GM12801 (cell line): ENCODE data around the gene ASB6.

Experiments
- CTCF ChIP-seq: IDR thresholded peaks from one replicate; pipeline ENCODE4 v1.5.1; 2011; ENCODE audit warnings: control low read depth; ENCODE audit not compliant: insufficient read length; ENCODE audit errors: extremely low read depth

The ASB6 gene

DNA sequence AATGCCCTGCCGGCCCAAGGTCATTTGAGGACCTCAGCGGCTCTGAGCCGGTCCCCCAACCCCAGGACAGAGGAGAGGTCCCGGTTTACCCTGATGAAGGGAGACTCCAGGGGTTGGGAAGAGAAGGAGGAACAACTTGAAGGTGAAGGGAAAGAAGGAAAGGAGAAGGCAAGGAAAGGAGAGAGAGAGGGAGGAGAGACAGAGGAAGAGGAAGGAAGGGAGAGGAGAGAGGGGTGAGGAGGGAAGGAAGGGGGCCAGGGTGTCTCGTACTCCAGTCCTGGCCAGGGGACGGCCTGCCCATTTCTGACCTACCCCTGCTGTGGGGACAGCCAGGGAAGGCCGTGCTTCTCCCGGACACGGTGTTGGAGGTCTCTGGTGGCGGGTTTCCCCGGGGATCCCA, 25.4 kb upstream of the ASB6 start:
- TF ChIP-seq CTCF = no peak

DNA sequence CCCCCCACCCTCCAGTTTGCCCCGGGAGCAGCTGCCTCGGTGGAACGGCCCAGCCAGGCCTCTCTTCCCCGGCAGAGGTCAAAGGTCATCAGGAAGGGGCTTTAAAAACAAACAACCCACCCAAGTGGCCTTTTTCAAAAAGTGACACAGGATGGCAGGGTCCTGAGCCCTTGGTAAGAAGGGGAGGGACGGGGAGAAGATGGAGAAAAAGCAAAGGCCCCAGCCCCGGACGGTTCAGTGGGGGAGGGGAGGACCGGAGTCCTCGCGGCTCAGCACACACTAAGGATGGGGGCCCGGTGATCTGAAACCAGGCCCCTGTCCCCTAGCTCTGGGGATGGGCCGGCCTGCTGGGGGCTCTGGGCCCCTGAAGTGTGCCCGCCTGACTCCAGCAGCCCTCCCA, 24.6 kb upstream of the ASB6 start:
- TF ChIP-seq CTCF = no peak

DNA sequence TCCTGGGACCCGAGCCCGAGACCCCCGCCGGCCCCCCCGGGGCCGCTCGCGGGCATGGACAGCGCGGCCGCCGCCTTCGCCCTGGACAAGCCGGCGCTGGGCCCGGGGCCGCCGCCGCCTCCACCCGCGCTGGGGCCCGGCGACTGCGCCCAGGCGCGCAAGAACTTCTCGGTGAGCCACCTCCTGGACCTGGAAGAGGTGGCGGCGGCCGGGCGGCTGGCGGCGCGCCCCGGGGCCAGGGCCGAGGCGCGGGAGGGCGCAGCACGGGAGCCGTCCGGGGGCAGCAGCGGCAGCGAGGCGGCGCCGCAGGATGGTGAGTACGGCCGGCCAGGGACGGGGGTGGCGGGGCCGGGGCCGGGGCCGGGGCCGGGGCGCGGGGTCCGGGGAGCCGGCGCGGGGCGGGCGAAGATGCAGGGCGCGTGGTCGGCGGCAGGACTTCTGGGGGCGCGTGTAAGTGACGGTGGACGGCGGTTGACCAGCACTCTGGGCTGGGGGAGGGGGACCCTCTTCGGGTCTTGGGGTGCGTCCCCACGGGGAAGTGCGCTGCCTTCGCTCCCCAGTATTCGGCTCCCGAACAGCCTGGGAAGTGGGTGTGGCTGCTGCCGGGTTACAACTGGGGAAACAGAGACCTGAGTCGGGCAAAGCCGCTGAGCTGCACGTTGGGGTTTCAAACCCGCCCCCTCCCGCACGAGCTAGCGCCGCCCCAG, 24.0 kb upstream of the ASB6 start:
- TF ChIP-seq CTCF = no peak

DNA sequence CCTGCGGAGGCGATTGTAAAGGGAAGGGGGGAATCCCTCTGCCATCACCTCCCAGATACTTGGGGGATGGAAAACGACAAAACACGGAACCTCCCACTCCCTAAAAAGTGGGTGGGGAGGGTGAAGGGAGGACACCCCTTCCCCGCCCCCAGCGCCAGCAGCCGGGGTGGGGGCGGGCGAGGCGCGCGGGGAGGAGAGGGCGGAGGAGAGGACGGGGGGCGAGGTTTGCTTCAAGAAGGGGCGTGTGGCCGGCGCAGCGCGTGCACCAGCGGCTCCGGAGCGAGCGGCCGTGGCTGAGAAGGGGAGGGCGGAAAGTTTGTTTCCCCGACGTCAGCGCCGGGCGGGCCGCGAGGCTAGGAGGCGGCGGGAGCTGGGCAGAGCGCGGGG, 23.4 kb upstream of the ASB6 start, which contains the start of gene PRRX2:
TSS of gene PRRX2 (plus strand) at position 259 of the 387 bp plus-strand sequence. CDS start 221 bp downstream, outside the sequence.
- TF ChIP-seq CTCF = no peak

DNA sequence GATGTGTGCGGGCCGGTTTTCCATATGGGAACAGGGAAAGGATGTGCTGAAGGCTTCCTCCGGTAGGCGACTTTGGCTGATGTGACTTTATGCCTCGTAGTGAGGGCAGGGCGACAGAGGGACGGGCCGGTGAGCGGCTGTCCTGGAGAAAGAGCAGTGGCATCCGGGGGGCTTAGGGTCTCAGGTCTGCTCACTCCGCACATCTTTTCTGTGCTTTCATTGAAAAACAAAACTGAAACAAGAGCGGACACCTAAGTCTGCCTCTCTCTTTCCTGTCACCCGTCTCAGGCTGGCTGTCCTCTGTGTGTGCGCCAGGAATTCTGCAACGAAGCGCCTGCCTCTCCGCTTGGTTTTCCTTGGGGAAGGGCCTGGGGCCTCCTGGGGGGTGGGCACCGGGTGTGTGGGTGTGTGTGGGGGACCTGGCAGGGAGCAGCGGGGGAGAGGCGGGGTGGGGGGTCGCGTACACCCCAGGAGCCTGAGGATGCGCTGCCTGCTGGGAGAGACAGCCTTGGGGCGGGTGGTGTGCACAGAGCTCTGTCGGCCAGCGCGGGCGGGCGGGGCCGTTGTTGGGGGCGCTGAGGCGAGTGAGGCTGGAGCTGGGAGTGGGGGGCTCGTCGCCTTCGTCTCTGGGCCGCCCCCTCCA, 22.9 kb upstream of the ASB6 start:
- TF ChIP-seq CTCF = no peak

GRCh38 chr9:129661029-129661428, 19.1 kb upstream of the ASB6 start:
- no peak for TF ChIP-seq CTCF

DNA sequence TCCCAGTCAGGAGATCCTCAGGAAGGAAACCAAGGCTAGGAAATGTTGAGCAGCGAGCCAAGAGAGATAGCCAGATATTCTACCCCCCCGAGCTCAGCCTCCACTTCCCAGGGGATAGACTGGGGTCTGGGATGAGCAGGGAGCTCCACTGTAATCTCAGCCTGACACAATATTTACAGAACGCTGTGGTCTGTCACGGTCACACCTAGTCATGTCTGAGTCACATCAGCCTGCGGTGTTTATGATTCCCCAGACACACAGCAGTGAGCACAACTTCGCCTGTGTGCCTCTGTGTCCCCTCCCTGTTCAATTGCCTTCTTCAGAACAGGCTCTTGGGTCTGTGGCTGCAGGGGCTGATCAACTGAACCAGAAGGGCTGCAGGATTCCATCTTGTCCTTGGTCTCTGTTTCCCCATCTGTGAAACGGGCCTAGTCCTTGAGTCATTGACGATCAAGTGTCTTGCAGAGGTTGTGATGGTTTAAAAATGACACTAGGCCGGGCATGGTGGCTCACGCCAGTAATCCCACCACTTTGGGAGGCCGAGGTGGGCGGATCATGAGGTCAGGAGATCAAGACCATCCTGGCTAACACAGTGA, 14.9 kb upstream of the ASB6 start:
- no peak for TF ChIP-seq CTCF
